ENCODE measurements around the gene RPL6.

Gene RPL6

DNA sequence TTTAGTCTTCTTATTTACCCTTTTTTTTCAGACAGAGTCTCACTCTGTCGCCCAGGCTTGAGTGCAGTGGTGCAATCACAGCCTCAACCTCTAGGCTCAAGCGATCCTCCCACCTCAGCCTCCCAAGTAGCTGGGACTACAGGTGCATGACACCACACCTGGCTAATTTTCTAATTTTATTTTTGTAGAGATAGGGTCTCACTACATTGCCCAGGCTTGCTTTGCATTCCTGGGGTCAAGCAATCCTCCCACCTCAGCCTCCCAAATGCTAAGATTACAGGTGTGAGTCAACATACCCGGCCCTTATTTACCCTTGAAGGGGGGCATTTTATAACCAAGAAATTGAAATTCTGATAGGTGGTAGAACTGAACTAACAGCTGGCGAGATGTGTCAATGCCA is 48.1 kb downstream of the RPL6 start:
- no peaks in the 10 kb centered on the region for H3K9me3 ChIP-seq (ENCODE audit: control insufficient read depth, low read length)
- no peak overlapping the region for H3K4me2 ChIP-seq (ENCODE audit: low read length)
- no peak overlapping the region for H3K4me3 ChIP-seq (ENCODE audit: low read depth, low read length)
- H2AFZ ChIP-seq = no peak overlapping the region
- H3K4me1 ChIP-seq = no peaks in the 10 kb centered on the region
- no peak overlapping the region for H3K9ac ChIP-seq
- no peak overlapping the region for H3K27ac ChIP-seq
- H3K36me3 ChIP-seq (ENCODE audit: control insufficient read depth, insufficient read depth, low read length) = no peaks in the 10 kb centered on the region
- no peaks in the 10 kb centered on the region for H3K27me3 ChIP-seq (ENCODE audit: control insufficient read depth, insufficient read depth, low read length)
- H3K79me2 ChIP-seq = peaks cover 66% of the 10 kb centered on the region
- TF ChIP-seq, protein P1, sequence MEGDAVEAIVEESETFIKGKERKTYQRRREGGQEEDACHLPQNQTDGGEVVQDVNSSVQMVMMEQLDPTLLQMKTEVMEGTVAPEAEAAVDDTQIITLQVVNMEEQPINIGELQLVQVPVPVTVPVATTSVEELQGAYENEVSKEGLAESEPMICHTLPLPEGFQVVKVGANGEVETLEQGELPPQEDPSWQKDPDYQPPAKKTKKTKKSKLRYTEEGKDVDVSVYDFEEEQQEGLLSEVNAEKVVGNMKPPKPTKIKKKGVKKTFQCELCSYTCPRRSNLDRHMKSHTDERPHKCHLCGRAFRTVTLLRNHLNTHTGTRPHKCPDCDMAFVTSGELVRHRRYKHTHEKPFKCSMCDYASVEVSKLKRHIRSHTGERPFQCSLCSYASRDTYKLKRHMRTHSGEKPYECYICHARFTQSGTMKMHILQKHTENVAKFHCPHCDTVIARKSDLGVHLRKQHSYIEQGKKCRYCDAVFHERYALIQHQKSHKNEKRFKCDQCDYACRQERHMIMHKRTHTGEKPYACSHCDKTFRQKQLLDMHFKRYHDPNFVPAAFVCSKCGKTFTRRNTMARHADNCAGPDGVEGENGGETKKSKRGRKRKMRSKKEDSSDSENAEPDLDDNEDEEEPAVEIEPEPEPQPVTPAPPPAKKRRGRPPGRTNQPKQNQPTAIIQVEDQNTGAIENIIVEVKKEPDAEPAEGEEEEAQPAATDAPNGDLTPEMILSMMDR (IDR thresholded peaks at IDR 0.05) = no peak

DNA sequence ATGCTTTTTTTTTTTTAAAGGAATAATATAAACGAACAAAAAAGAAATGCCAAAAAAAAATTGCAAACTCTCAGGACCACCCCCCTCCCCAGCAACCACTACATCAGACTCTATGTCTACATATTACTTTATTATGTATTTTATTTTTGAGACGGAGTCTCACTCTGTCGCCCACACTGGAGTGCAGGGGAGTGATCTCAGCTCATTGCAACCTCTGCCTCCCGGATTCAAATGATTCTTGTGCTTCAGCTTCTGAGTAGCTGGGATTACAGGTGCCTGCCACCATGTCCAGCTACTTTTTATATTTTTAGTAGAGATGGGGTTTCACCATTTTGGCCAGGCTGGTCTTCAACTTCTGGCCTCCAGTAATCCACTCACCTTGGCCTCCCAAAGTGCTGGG is 50.1 kb downstream of the RPL6 start:
- Histone ChIP-seq H3K36me3 (ENCODE audit: control insufficient read depth, insufficient read depth, low read length) (no peaks in the 10 kb centered on the region), H2AFZ (no peak overlapping the region), H3K4me3 (ENCODE audit: low read depth, low read length) (no peak overlapping the region), H3K27me3 (ENCODE audit: control insufficient read depth, insufficient read depth, low read length) (no peaks in the 10 kb centered on the region), H3K4me1 (no peaks in the 10 kb centered on the region), H3K4me2 (ENCODE audit: low read length) (no peak overlapping the region), H3K9me3 (ENCODE audit: control insufficient read depth, low read length) (no peaks in the 10 kb centered on the region), H3K9ac (no peak overlapping the region), H3K27ac (no peak overlapping the region), H3K79me2 (peaks cover 73% of the 10 kb centered on the region)
- TF ChIP-seq, protein P1 (IDR thresholded peaks at IDR 0.05) = no peak

DNA sequence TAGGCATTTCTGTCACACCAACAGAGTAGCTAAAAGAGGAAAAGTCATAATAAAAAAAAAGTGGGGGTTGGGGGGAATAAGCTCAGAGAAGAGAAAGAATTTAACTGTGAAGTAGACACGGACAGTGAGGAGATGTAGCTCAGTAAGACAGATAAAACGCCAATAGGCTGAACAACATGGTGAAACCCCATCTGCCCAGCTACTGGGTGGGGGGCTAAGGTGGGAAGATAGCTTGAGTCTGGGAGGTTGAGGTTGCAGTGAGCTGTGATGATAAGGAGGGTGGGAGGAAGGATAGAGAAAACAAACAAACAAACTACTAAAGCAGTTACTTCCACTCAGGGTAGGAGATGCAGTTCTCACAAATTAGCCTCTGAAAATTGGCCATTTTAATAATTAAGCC is 52.2 kb downstream of the RPL6 start:
- Histone ChIP-seq H3K27ac (no peak overlapping the region), H2AFZ (no peak overlapping the region), H3K4me3 (ENCODE audit: low read depth, low read length) (no peak overlapping the region), H3K4me1 (no peaks in the 10 kb centered on the region), H3K4me2 (ENCODE audit: low read length) (no peak overlapping the region), H3K27me3 (ENCODE audit: control insufficient read depth, insufficient read depth, low read length) (no peaks in the 10 kb centered on the region), H3K36me3 (ENCODE audit: control insufficient read depth, insufficient read depth, low read length) (no peaks in the 10 kb centered on the region), H3K79me2 (peaks cover 73% of the 10 kb centered on the region), H3K9ac (no peak overlapping the region), H3K9me3 (ENCODE audit: control insufficient read depth, low read length) (no peaks in the 10 kb centered on the region)
- TF ChIP-seq, protein P1 (IDR thresholded peaks at IDR 0.05) = no peak
